ENCODE data around the gene SYS1. TPM values are rescaled to one million over a fixed set of nuclear protein-coding genes. Genes with fewer than 3 reads are reported as not detected.

The SYS1 gene
- polyA plus RNA-seq, 4 donors = 13.6 to 40.3 (median 26.9) TPM

GRCh38 chr20:45355209-45356084 is 7.5 kb upstream of the SYS1 start:
- H3K9me3 ChIP-seq (ENCODE audit: control insufficient read depth in 2 of 2, insufficient read depth in 1 of 2, low read depth in 1 of 2, low read length in 1 of 2) = no peaks in the 10 kb centered on the region
- H3K4me1 ChIP-seq (ENCODE audit: control insufficient read depth in 3 of 3, insufficient read depth in 2 of 3, low read depth in 1 of 3, low read length in 2 of 3) = peaks cover 6 to 28% (median 13%) of the 10 kb centered on the region in 3 donors
- 39 to 58% (median 53%) methylated on average over 5 of the region's 5 CpGs for WGBS, 3 donors
- H3K4me3 ChIP-seq (ENCODE audit: low read depth in 1 of 3, low read length in 3 of 3) = no peak overlapping the region
- no peaks in the 10 kb centered on the region for H3K27me3 ChIP-seq (ENCODE audit: control insufficient read depth in 3 of 3, insufficient read depth in 3 of 3, low read length in 3 of 3)
- FAIRE-seq = no peak
- no peaks in the 10 kb centered on the region for H3K36me3 ChIP-seq (ENCODE audit: control insufficient read depth in 3 of 3, insufficient read depth in 2 of 3, low read depth in 1 of 3, low read length in 3 of 3)
- peak overlapping the region in 1 of 3 donors; percentile 51 for H3K27ac ChIP-seq (ENCODE audit: low read depth in 1 of 3, low read length in 2 of 3)
- DNase-seq = peak in 1 of 2 donors; percentile 57

GRCh38 chr20:45358282-45359068 is 4.5 kb upstream of the SYS1 start:
- 48 to 74% (median 65%) methylated on average over 10 of the region's 10 CpGs for WGBS, 3 donors
- Histone ChIP-seq H3K4me3 (ENCODE audit: low read depth in 1 of 3, low read length in 3 of 3) (no peak overlapping the region), H3K9me3 (ENCODE audit: control insufficient read depth in 2 of 2, insufficient read depth in 1 of 2, low read depth in 1 of 2, low read length in 1 of 2) (no peaks in the 10 kb centered on the region), H3K36me3 (ENCODE audit: control insufficient read depth in 3 of 3, insufficient read depth in 2 of 3, low read depth in 1 of 3, low read length in 3 of 3) (no peaks in the 10 kb centered on the region), H3K27me3 (ENCODE audit: control insufficient read depth in 3 of 3, insufficient read depth in 3 of 3, low read length in 3 of 3) (no peaks in the 10 kb centered on the region), H3K27ac (ENCODE audit: low read depth in 1 of 3, low read length in 2 of 3) (peak overlapping the region in 1 of 3 donors; percentile 76), H3K4me1 (ENCODE audit: control insufficient read depth in 3 of 3, insufficient read depth in 2 of 3, low read depth in 1 of 3, low read length in 2 of 3) (peaks cover 6 to 40% (median 13%) of the 10 kb centered on the region in 3 donors)
- DNase-seq (no peak), FAIRE-seq (no peak)

- Histone ChIP-seq H3K4me1 (ENCODE audit: control insufficient read depth in 3 of 3, insufficient read depth in 2 of 3, low read depth in 1 of 3, low read length in 2 of 3) (peaks cover 6 to 44% (median 13%) of the 10 kb centered on the region in 3 donors), H3K9me3 (ENCODE audit: control insufficient read depth in 2 of 2, insufficient read depth in 1 of 2, low read depth in 1 of 2, low read length in 1 of 2) (no peaks in the 10 kb centered on the region), H3K27ac (ENCODE audit: low read depth in 1 of 3, low read length in 2 of 3) (peak overlapping the region in 1 of 3 donors; percentile 76), H3K36me3 (ENCODE audit: control insufficient read depth in 3 of 3, insufficient read depth in 2 of 3, low read depth in 1 of 3, low read length in 3 of 3) (no peaks in the 10 kb centered on the region), H3K27me3 (ENCODE audit: control insufficient read depth in 3 of 3, insufficient read depth in 3 of 3, low read length in 3 of 3) (no peaks in the 10 kb centered on the region), H3K4me3 (ENCODE audit: low read depth in 1 of 3, low read length in 3 of 3) (no peak overlapping the region)
- 74 to 76% (median 75%) methylated on average over 7 of the region's 7 CpGs for WGBS, 3 donors
- no peak for DNase-seq
- FAIRE-seq = no peak
These were observed 3.9 kb upstream of the SYS1 start for GRCh38 chr20:45359069-45359405.

GRCh38 chr20:45359406-45360148 is 3.4 kb upstream of the SYS1 start:
- DNase-seq = peak in 1 of 2 donors; percentile 68
- no peak for FAIRE-seq
- Histone ChIP-seq H3K36me3 (ENCODE audit: control insufficient read depth in 3 of 3, insufficient read depth in 2 of 3, low read depth in 1 of 3, low read length in 3 of 3) (no peaks in the 10 kb centered on the region), H3K4me1 (ENCODE audit: control insufficient read depth in 3 of 3, insufficient read depth in 2 of 3, low read depth in 1 of 3, low read length in 2 of 3) (peaks cover 6 to 46% (median 13%) of the 10 kb centered on the region in 3 donors), H3K27me3 (ENCODE audit: control insufficient read depth in 3 of 3, insufficient read depth in 3 of 3, low read length in 3 of 3) (no peaks in the 10 kb centered on the region), H3K4me3 (ENCODE audit: low read depth in 1 of 3, low read length in 3 of 3) (no peak overlapping the region), H3K27ac (ENCODE audit: low read depth in 1 of 3, low read length in 2 of 3) (peak overlapping the region in 2 of 3 donors; percentile 7 to 55), H3K9me3 (ENCODE audit: control insufficient read depth in 2 of 2, insufficient read depth in 1 of 2, low read depth in 1 of 2, low read length in 1 of 2) (no peaks in the 10 kb centered on the region)
- 21 to 46% (median 39%) methylated on average over 9 of the region's 9 CpGs for WGBS, 3 donors

GRCh38 chr20:45361793-45362192 is 1.2 kb upstream of the SYS1 start:
- Histone ChIP-seq H3K36me3 (ENCODE audit: control insufficient read depth in 3 of 3, insufficient read depth in 2 of 3, low read depth in 1 of 3, low read length in 3 of 3) (peaks cover 0 to 10% (median 6%) of the 10 kb centered on the region in 3 donors), H3K27me3 (ENCODE audit: control insufficient read depth in 3 of 3, insufficient read depth in 3 of 3, low read length in 3 of 3) (no peaks in the 10 kb centered on the region), H3K4me3 (ENCODE audit: low read depth in 1 of 3, low read length in 3 of 3) (no peak overlapping the region), H3K27ac (ENCODE audit: low read depth in 1 of 3, low read length in 2 of 3) (no peak overlapping the region), H3K4me1 (ENCODE audit: control insufficient read depth in 3 of 3, insufficient read depth in 2 of 3, low read depth in 1 of 3, low read length in 2 of 3) (peaks cover 5 to 43% (median 11%) of the 10 kb centered on the region in 3 donors), H3K9me3 (ENCODE audit: control insufficient read depth in 2 of 2, insufficient read depth in 1 of 2, low read depth in 1 of 2, low read length in 1 of 2) (no peaks in the 10 kb centered on the region)
- 66 to 74% (median 68%) methylated on average over 6 of the region's 6 CpGs for WGBS, 3 donors
- no peak for DNase-seq
- FAIRE-seq = no peak

GRCh38 chr20:45363611-45364492 is 896 bp downstream of the SYS1 start:
- WGBS, 3 donors = 17 to 20% (median 19%) methylated on average over 19 to 23 of the region's 23 CpGs
- no peak for FAIRE-seq

GRCh38 chr20:45365444-45365970 is 2.6 kb downstream of the SYS1 start:
- no peak for FAIRE-seq
- peaks cover 0 to 24% (median 0%) of the 10 kb centered on the region in 3 donors for H3K4me1 ChIP-seq (ENCODE audit: control insufficient read depth in 3 of 3, insufficient read depth in 2 of 3, low read depth in 1 of 3, low read length in 2 of 3)
- DNase-seq = no peak
- no peaks in the 10 kb centered on the region for H3K9me3 ChIP-seq (ENCODE audit: control insufficient read depth in 2 of 2, insufficient read depth in 1 of 2, low read depth in 1 of 2, low read length in 1 of 2)
- H3K27me3 ChIP-seq (ENCODE audit: control insufficient read depth in 3 of 3, insufficient read depth in 3 of 3, low read length in 3 of 3) = no peaks in the 10 kb centered on the region
- H3K36me3 ChIP-seq (ENCODE audit: control insufficient read depth in 3 of 3, insufficient read depth in 2 of 3, low read depth in 1 of 3, low read length in 3 of 3) = peaks cover 4 to 27% (median 13%) of the 10 kb centered on the region in 3 donors
- WGBS, 3 donors = 94 to 96% (median 94%) methylated on average over 5 of the region's 5 CpGs
- no peak overlapping the region for H3K4me3 ChIP-seq (ENCODE audit: low read depth in 1 of 3, low read length in 3 of 3)
- H3K27ac ChIP-seq (ENCODE audit: low read depth in 1 of 3, low read length in 2 of 3) = no peak overlapping the region

More at GRCh38 chr20:45363611-45364492, 896 bp downstream of the SYS1 start:
- Histone ChIP-seq H3K4me3 (ENCODE audit: low read depth in 1 of 3, low read length in 3 of 3) (peak overlapping the region; percentile 81 to 91 (median 85)), H3K4me1 (ENCODE audit: control insufficient read depth in 3 of 3, insufficient read depth in 2 of 3, low read depth in 1 of 3, low read length in 2 of 3) (peaks cover 2 to 32% (median 7%) of the 10 kb centered on the region in 3 donors), H3K9me3 (ENCODE audit: control insufficient read depth in 2 of 2, insufficient read depth in 1 of 2, low read depth in 1 of 2, low read length in 1 of 2) (no peaks in the 10 kb centered on the region), H3K36me3 (ENCODE audit: control insufficient read depth in 3 of 3, insufficient read depth in 2 of 3, low read depth in 1 of 3, low read length in 3 of 3) (peaks cover 4 to 27% (median 13%) of the 10 kb centered on the region in 3 donors), H3K27ac (ENCODE audit: low read depth in 1 of 3, low read length in 2 of 3) (peak overlapping the region in 2 of 3 donors; percentile 99), H3K27me3 (ENCODE audit: control insufficient read depth in 3 of 3, insufficient read depth in 3 of 3, low read length in 3 of 3) (no peaks in the 10 kb centered on the region)
- DNase-seq = no peak

Data from small intestine (tissue), 7 donors.